Stimulated activated CD4-positive, alpha-beta T cell treated with anti-CD3 and anti-CD28 coated beads, Interleukin-2, amount 100 ng/mL, for 24 hours (primary cell): ENCODE measurements around the gene USP47.

Source experiments
- DNase-seq, 2 donors: peaks; one replicate each; pipeline ENCODE4 v3.0.0-alpha.2; 2020

The USP47 gene

GRCh38 chr11:11866203-11866602 lies 24.4 kb downstream of the USP47 start:
- no peak for DNase-seq

- DNase-seq: no peak
Measured at GRCh38 chr11:11867720-11868119, 25.9 kb downstream of the USP47 start.

- DNase-seq: no peak
Measured at GRCh38 chr11:11871991-11872401, 30.2 kb downstream of the USP47 start.

GRCh38 chr11:11876458-11876857 lies 34.7 kb downstream of the USP47 start:
- DNase-seq: no peak

- DNase-seq: no peak
Measured at GRCh38 chr11:11880179-11880578, 38.4 kb downstream of the USP47 start.

GRCh38 chr11:11882539-11882938 lies 40.8 kb downstream of the USP47 start:
- no peak for DNase-seq

GRCh38 chr11:11884351-11884750 lies 42.6 kb downstream of the USP47 start:
- DNase-seq: no peak

- no peak for DNase-seq
Measured at GRCh38 chr11:11884774-11885481, 43.2 kb downstream of the USP47 start.

- DNase-seq: no peak
Measured at GRCh38 chr11:11894486-11894885, 52.7 kb downstream of the USP47 start.

- DNase-seq: no peak
Measured at GRCh38 chr11:11895672-11896071, 53.9 kb downstream of the USP47 start.

- no peak for DNase-seq
Measured at GRCh38 chr11:11898648-11899047, 56.9 kb downstream of the USP47 start.

GRCh38 chr11:11899401-11899800 lies 57.6 kb downstream of the USP47 start:
- DNase-seq: no peak

- no peak for DNase-seq
Measured at GRCh38 chr11:11901929-11902328, 60.2 kb downstream of the USP47 start.

GRCh38 chr11:11909727-11910126 lies 68.0 kb downstream of the USP47 start:
- DNase-seq: no peak

GRCh38 chr11:11910541-11910940 lies 68.8 kb downstream of the USP47 start:
- DNase-seq: no peak

GRCh38 chr11:11913395-11913794 lies 71.6 kb downstream of the USP47 start:
- DNase-seq: no peak

- DNase-seq: no peak
Measured at GRCh38 chr11:11915625-11916024, 73.9 kb downstream of the USP47 start.

- DNase-seq: no peak
Measured at GRCh38 chr11:11916981-11917399, 75.2 kb downstream of the USP47 start.

GRCh38 chr11:11923828-11924227 lies 82.1 kb downstream of the USP47 start:
- no peak for DNase-seq

- no peak for DNase-seq
Measured at GRCh38 chr11:11929920-11930319, 88.1 kb downstream of the USP47 start.

- DNase-seq: no peak
Measured at GRCh38 chr11:11931461-11932055, 89.8 kb downstream of the USP47 start.

- no peak for DNase-seq
Measured at GRCh38 chr11:11935536-11935935, 93.8 kb downstream of the USP47 start.

GRCh38 chr11:11937433-11937832 lies 95.7 kb downstream of the USP47 start:
- DNase-seq: no peak

GRCh38 chr11:11937957-11938356 lies 96.2 kb downstream of the USP47 start:
- no peak for DNase-seq

GRCh38 chr11:11940551-11940950 lies 98.8 kb downstream of the USP47 start:
- DNase-seq: no peak
